Inferior parietal cortex (tissue), 1 donor: Measurements from ENCODE around the gene PODNL1.

Experiments used
- DNase-seq: peaks from one replicate; pipeline ENCODE4 v3.0.0-alpha.2; 2016; ENCODE audit errors: extremely low spot score

PODNL1 gene

DNA sequence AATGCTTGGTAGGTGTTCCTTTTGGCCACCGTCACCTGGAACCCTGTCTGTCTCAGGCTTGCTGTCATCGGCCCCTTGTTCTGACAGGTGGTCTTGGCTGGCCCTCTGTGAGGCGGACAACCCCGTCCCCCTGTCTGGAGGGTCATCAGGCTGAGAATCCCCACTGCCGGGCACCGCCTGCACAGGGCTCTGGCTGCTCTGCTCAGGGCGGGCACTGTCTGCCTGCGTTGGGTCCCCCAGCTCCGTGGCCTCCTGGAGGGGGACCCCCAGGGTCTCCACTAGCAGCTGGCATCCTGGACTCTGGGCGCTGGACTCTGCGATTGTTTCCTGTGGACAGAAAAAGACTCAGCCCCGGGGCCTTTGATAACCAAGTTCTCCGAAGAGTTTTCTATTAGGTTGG lies 48.1 kb downstream of the PODNL1 start:
- DNase-seq: no peak

DNA sequence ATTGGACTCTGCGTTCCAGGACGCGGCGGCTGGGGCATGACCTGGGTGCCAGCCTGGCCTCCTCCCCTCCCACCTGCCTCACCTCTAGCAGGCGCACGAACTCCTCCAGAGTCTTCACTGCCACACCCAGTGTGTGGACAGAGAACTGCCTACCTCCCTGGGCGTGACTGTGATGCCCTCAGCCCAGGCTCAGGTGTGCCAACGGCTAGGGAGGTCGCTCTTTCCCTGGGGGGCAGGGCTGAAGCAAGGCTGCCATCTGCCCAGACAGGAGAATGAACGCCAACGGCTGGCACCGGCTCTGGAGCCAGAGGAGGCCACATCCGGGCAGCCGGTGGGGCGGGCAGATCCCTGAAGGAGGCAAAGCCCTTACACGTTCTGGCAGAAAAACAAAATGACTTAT lies 49.9 kb downstream of the PODNL1 start:
- no peak for DNase-seq

DNA sequence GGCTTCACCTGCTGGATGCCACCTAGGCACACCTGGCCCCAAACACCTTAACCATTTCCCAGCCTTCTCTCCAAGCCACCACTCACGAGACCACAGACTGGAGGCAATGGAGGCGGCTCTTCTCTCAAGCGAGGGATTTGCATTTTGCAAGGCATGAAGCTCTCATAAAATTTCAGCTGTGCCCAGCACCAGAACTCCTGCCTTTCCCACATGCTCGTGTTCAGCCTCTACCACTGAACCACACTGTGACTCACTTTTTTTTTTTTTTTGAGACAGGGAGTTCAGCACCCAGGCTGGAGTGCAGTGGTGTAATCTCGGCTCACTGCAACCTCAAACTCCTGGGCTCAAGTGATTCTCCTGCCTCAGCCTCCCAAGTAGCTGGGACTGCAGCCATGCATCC lies 50.7 kb downstream of the PODNL1 start:
- no peak for DNase-seq

DNA sequence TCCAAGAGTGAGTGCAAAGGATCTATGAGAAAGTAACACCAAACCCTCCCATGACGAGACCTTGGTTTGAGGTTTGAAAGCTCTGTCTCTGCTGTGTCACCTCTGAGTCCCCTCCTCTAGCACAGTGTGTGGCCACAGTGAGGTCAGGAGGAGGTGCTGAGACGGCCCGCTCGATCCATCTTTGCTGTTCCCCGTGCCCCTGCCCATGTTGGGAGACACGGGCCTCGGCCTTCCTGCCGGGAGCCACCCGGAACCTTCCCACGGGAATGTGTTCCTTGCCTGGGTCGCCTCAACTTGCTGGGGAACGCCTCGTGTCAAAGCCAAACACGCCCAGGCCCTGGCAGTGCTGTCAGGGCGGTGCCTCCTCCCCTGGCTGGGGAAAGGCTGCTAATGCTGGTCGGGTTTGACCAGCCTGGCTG lies 51.2 kb downstream of the PODNL1 start:
- no peak for DNase-seq

DNA sequence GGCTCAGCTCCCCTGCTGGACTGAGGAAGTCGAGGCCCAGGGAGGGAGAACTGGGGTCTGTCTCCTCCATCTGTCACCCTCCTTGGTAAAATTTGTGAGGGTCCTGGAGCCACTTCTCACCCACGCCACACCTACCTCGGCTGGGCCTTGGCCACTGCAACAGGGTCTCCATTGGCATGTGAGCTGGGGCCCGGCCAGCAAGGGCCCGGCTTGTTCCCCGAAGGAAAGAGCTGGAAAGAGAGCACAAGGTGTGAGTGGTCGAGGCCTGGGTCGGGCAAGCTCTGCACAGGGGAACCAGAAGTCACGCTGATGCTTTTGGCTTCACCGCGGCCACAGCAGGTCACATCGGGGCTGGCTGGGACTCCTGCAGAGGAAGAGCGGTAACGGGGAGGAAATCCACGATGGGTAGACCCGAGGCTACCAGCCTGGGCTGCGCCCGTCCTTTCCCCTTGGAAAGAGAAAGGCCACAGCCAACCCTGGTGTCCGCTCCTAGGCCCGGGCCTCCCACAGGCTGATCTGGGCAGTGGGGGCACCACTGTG lies 52.3 kb downstream of the PODNL1 start:
- no peak for DNase-seq

DNA sequence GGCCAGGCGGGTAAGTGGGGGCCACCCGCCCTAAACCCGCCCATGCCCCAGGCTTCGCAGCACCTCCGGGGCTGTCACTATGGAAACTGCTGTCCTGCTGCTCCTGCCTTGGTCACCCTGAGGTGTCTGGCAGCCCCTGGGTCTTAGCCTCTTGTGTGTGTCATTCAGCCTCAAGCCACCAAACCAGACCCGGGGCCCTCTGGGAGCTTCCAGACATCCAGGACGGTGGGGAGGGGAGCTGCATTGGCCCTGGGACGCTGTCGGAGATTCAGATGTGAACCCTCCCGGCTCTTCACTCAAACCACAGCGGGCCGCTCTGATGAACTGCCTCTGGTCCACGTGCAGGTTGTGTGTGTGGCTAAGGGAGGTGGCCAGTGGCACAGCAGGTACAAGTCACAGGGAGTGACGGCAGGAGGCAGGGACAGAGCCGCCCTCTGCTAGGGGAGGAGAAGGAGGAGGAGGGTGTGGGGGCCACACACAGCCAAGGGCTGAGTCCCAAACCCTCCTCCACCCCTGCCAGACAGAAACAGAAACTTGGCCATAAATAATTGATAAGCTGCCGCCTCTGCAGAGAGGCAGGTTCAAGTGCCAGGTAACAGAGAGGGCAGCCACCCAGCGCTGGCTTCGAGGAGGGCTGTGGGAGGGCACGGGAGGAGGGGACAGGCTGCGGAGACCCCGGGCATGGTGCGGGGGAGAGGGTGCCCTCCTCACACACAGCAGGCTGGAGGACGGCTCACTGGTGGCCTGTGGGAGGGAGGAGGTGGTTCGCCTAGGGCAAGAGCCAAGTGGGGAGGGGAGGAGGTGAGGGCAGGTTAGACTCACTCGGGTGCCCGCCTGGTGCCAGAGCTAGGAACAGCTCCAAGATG lies 53.3 kb downstream of the PODNL1 start:
- no peak for DNase-seq

DNA sequence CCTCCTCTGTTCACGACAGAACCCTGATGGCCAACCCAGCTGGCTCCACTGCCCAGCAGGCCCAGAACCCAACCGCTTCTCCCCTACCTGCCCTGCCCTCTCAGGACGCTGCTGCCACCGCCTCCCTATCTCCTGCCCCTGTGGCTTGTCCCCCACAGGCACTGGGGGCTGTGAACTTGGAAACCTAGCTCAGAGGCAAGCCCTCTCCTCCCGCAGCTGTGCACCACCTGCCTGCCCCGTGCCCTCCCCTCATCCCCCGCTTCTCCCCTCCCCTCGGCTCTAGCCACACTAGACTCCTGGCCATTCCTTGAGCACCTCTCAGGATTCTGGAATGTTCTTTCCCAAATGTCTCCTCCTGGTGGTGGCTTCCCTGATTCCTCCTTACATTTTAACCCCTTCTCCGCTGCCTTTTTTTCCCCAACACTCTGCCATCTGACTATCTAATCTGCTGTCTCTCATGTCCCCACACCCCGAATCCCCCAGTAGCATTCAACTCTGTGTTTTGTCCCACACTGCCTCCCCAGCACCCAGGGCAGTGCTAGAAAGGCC lies 54.6 kb downstream of the PODNL1 start:
- DNase-seq: no peak

DNA sequence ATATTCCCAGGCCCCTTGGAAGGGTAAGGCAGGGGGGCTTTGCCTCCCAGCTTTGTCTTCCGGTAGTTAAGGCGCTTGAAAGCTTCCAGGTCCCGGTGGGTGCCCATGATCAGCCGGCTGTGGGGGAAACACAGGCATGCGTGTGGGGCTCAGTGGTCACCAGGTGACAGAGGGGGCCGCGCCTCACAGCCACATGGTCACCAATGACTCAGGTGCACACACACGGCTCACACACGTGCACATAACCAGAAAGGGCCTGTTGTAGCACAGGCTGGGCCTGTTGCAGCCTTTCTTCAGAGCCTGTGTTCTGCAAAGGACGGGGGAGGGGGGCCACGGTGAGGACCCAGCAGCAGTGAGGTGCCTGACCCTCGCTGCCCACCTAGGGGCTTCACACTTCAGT lies 55.4 kb downstream of the PODNL1 start:
- DNase-seq: no peak

DNA sequence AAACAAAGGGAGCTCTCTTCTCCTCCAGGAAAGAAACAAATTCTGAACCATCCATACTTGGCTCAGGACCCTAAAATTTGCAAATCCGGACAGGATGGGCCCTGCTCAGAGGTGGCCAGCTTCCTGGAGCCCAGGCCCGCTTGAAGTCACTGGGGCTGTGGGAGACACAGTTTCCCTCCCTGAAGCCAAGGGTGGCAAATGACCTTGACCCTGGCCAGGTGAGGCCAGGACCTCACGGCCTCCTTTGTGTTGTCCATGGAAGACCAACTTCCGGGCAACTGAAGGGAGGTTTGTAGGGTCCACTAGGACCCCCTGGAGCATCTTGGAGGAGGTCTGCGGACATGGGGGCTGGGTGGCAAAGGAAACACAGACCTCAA lies 55.8 kb downstream of the PODNL1 start:
- DNase-seq: no peak

DNA sequence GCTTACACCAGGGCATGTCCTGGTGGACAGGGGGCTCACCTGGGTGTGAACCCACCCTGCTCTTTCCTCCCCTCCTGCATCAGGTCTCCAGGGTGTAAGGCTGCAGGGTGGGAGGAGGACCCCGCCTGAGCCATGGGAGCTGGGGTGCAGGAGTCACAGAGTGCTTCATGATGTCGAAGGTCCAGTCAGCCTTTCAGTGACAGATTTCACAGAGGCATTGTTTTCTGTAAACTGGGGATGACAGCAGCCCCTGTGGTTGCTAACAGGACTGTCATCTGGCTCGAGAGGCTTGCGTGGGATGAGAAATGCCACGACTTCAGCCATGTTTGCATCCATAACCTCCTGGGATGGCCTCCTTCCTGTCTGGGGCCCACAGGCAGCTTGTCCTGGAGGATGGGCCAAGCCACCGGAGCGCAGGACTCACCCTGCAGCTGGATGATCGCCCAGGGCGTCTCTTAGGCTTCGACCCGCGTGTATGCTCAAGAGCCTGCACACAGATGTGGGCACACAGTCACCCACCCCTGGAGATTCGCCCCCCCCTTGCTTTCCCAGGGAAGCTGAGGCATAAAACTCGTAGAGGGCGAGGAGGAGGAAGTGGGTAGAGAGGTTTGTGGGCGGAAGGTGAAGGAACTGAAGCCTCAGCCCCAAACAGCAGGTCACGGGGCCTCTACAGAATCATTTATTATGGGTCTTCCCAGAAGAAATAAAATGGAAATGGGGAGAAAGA lies 56.4 kb downstream of the PODNL1 start:
- DNase-seq: no peak

DNA sequence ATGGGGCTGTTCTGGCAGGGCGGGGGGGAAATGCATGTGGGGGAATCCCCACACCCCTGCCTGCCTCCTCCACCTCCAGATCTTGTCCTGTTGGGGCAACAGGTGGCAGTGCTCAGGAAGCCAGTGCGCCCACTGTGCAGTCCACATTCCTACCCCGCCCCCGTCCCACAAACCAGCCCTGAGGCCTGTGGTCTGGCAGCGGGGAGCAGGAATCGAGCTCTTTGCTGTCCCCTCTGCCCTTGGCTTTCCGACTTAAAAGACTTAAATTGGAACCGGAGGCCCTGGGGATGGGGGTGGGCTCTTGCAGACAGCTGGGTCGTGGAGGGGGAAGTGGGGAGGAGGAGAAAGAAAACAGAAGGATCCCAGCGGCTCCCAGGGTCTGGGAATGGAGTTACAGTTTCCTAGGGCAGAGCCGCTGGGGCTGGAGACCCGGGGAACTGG lies 56.9 kb downstream of the PODNL1 start:
- no peak for DNase-seq
